Naive thymus-derived CD4-positive, alpha-beta T cell (primary cell): ENCODE measurements around the gene SCRG1. TPM values are rescaled to one million over a fixed set of nuclear protein-coding genes. Genes with fewer than 3 reads are reported as not detected.
A peak's percentile ranks its signal among the peaks of the same experiment; 100 is the strongest.

Experiments used
- ATAC-seq: fragments of 150-1000 bp; cut with Tn5 transposase; 2 replicates; pipeline ENCODE4 v1.10.0; 2021; ENCODE audit warnings: mild to moderate bottlenecking, moderate library complexity
- CTCF ChIA-PET: fragments of 350-600 bp; sonication (Branson Sonifier 250); formaldehyde crosslinking; loops from one replicate; lab custom pipeline; 2021; ENCODE audit warnings: antibody characterized with exemption; lab: Charles Lee
- POLR2A ChIA-PET: fragments of 350-600 bp; sonication (Branson Sonifier 250); formaldehyde crosslinking; loops from one replicate; lab custom pipeline; 2021; ENCODE audit warnings: antibody characterized with exemption, inconsistent platforms; lab: Charles Lee
- DNase-seq, 9 donors: peaks; one replicate each; pipeline versions ENCODE4 v3.0.0 to v3.0.0-alpha.2; 2020 to 2022; ENCODE audit warnings: mixed read lengths in 1 of 9
- H3K27ac ChIP-seq: one replicate; pipeline ENCODE4 v1.7.0; 2013; ENCODE audit warnings: mild to moderate bottlenecking, low read depth, low read length, moderate library complexity
- H3K27me3 ChIP-seq, 2 donors: one replicate each; pipeline ENCODE4 v1.7.0; 2013; ENCODE audit warnings: low read length in 2 of 2, mild to moderate bottlenecking in 2 of 2, moderate library complexity in 2 of 2; ENCODE audit not compliant: control insufficient read depth in 2 of 2, insufficient read depth in 2 of 2
- H3K36me3 ChIP-seq, 3 experiments: 1 replicate in 2 of 3; 2 replicates in 1 of 3; pipeline ENCODE4 v1.7.0; 2013; ENCODE audit warnings: low read length in 3 of 3, mild to moderate bottlenecking in 3 of 3, moderate library complexity in 1 of 3; ENCODE audit not compliant: insufficient read depth in 3 of 3, control insufficient read depth in 2 of 3
- H3K4me1 ChIP-seq, 2 donors: one replicate each; pipeline ENCODE4 v1.7.0; 2013; ENCODE audit warnings: low read length in 2 of 2, mild to moderate bottlenecking in 2 of 2, moderate library complexity in 1 of 2; ENCODE audit not compliant: control insufficient read depth in 2 of 2, insufficient read depth in 2 of 2
- H3K4me3 ChIP-seq: 2 replicates; pipeline ENCODE4 v1.7.0; 2013; ENCODE audit warnings: mild to moderate bottlenecking, low read length
- H3K9me3 ChIP-seq, 3 experiments: 1 replicate in 2 of 3; 2 replicates in 1 of 3; pipeline ENCODE4 v1.7.0; 2013; ENCODE audit warnings: low read length in 3 of 3; ENCODE audit not compliant: control insufficient read depth in 2 of 3
- H3K27ac Mint-ChIP-seq, 9 donors: one replicate each; pipeline ENCODE4 v1.8.0; 2020 to 2022; ENCODE audit warnings: mixed read lengths in 9 of 9, mild to moderate bottlenecking in 8 of 9, moderate library complexity in 5 of 9, inconsistent platforms in 2 of 9
- H3K27me3 Mint-ChIP-seq, 5 donors: one replicate each; pipeline ENCODE4 v1.8.0; 2021 to 2022; ENCODE audit warnings: mixed read lengths in 5 of 5, mild to moderate bottlenecking in 1 of 5
- H3K36me3 Mint-ChIP-seq, 5 donors: one replicate each; pipeline ENCODE4 v1.8.0; 2020 to 2022; ENCODE audit warnings: mixed read lengths in 5 of 5, mild to moderate bottlenecking in 3 of 5, inconsistent platforms in 1 of 5
- H3K4me1 Mint-ChIP-seq, 7 donors: one replicate each; pipeline ENCODE4 v1.8.0; 2020 to 2022; ENCODE audit warnings: mixed read lengths in 7 of 7, mild to moderate bottlenecking in 3 of 7, inconsistent platforms in 1 of 7
- H3K4me3 Mint-ChIP-seq, 10 donors: one replicate each; pipeline ENCODE4 v1.8.0; 2020 to 2022; ENCODE audit warnings: mild to moderate bottlenecking in 10 of 10, mixed read lengths in 10 of 10, moderate library complexity in 6 of 10, inconsistent platforms in 2 of 10
- H3K9me3 Mint-ChIP-seq, 11 donors: one replicate each; pipeline ENCODE4 v1.8.0; 2020 to 2022; ENCODE audit warnings: mixed read lengths in 11 of 11, mild to moderate bottlenecking in 4 of 11, inconsistent platforms in 1 of 11, moderate library complexity in 1 of 11
- intact Hi-C, 2 donors: fragments of 100-400 bp; cut with micrococcal nuclease; formaldehyde crosslinking; loops; one replicate each; pipeline ENCODE4 v1.15.1; 2023
- polyA plus RNA-seq, 2 donors: library from polyadenylated mRNA; unstranded; fragments of 300-500 nt; fragmentation: Illumina TruSeq; gene quantifications; one replicate each; pipeline ENCODE4 v1.2.3, GENCODE V29; 2021
- total RNA-seq, 6 experiments: library from RNA in 5 of 6; stranded (reverse) in 5 of 6; gene quantifications; 1 replicate in 5 of 6; 2 replicates in 1 of 6; pipeline ENCODE4 v1.2.3 and lab custom pipeline; 2021 to 2026

SCRG1 gene
- total and polyA plus RNA-seq, 7 experiments from 2014 or later, result not detected

GRCh38 chr4:173365359-173365996, 33.4 kb downstream of the SCRG1 start:
- no peak for DNase-seq
- no peak overlapping the region for H3K4me3 ChIP-seq
- CTCF ChIA-PET, result no interaction called here
- H3K4me1 Mint-ChIP-seq, result peaks cover 7 to 39% (median 14%) of the 10 kb centered on the region in 7 donors
- ATAC-seq, result no peak
- intact Hi-C loops, result no loop called here
- H3K9me3 Mint-ChIP-seq, result no peaks in the 10 kb centered on the region
- peaks cover 0 to 17% (median 0%) of the 10 kb centered on the region in 5 donors for H3K36me3 Mint-ChIP-seq
- peaks cover 0 to 6% (median 0%) of the 10 kb centered on the region in 5 donors for H3K27me3 Mint-ChIP-seq
- H3K36me3 ChIP-seq, result peaks cover 0 to 3% (median 0%) of the 10 kb centered on the region in 3 experiments
- peak overlapping the region in 1 of 10 donors; percentile 39 for H3K4me3 Mint-ChIP-seq
- H3K4me1 ChIP-seq, result peaks cover 0 to 15% of the 10 kb centered on the region in 2 donors
- H3K27ac Mint-ChIP-seq, result peak overlapping the region in 1 of 9 donors; percentile 67
- POLR2A ChIA-PET, result interaction anchor here (0.6 to 1.2 kb wide), 2 partner anchors 31 to 63 kb away, joined by 3 to 4 read pairs; no protein-coding TSS in a partner anchor
- no peaks in the 10 kb centered on the region for H3K27me3 ChIP-seq
- no peaks in the 10 kb centered on the region for H3K9me3 ChIP-seq
- no peak overlapping the region for H3K27ac ChIP-seq

- intact Hi-C loops, result no loop called here
- Histone ChIP-seq H3K36me3 (peaks cover 0 to 3% (median 0%) of the 10 kb centered on the region in 3 experiments), H3K27me3 (no peaks in the 10 kb centered on the region), H3K9me3 (no peaks in the 10 kb centered on the region), H3K27ac (no peak overlapping the region), H3K4me3 (no peak overlapping the region), H3K4me1 (peaks cover 0 to 7% of the 10 kb centered on the region in 2 donors)
- ATAC-seq (no peak), DNase-seq (no peak)
- Mint-ChIP-seq H3K9me3 (peaks cover 0 to 2% (median 0%) of the 10 kb centered on the region in 11 donors), H3K4me1 (peaks cover 0 to 34% (median 7%) of the 10 kb centered on the region in 7 donors), H3K27ac (no peak overlapping the region), H3K27me3 (peaks cover 0 to 8% (median 6%) of the 10 kb centered on the region in 5 donors), H3K36me3 (peaks cover 0 to 19% (median 0%) of the 10 kb centered on the region in 5 donors), H3K4me3 (no peak overlapping the region)
- CTCF ChIA-PET, result interaction anchor here (0.6 kb wide), 1 partner anchor 335 kb away, joined by 3 read pairs; no protein-coding TSS in a partner anchor
- POLR2A ChIA-PET, result no interaction called here
These were observed 36.2 kb downstream of the SCRG1 start for GRCh38 chr4:173362666-173363065.

- H3K4me1 Mint-ChIP-seq, result peaks cover 0 to 17% (median 6%) of the 10 kb centered on the region in 7 donors
- Histone ChIP-seq H3K36me3 (no peaks in the 10 kb centered on the region), H3K27me3 (no peaks in the 10 kb centered on the region), H3K27ac (no peak overlapping the region), H3K4me1 (no peaks in the 10 kb centered on the region), H3K4me3 (no peak overlapping the region), H3K9me3 (no peaks in the 10 kb centered on the region)
- ATAC-seq, result no peak
- ChIA-PET POLR2A (interaction anchor here (1.0 kb wide), 1 partner anchor 27 kb away, joined by 4 read pairs; the partner anchor contains the start of gene HMGB2), CTCF (interaction anchor here (0.7 kb wide), 1 partner anchor 60 kb away, joined by 3 read pairs; no protein-coding TSS in a partner anchor)
- intact Hi-C loops, result loop anchor here (1.0 kb wide), 2 partner anchors 41 to 347 kb away; no protein-coding TSS in a partner anchor
- H3K27ac Mint-ChIP-seq, result no peak overlapping the region
- no peak overlapping the region for H3K4me3 Mint-ChIP-seq
- H3K27me3 Mint-ChIP-seq, result peaks cover 0 to 8% (median 6%) of the 10 kb centered on the region in 5 donors
- H3K9me3 Mint-ChIP-seq, result peaks cover 0 to 2% (median 0%) of the 10 kb centered on the region in 11 donors
- H3K36me3 Mint-ChIP-seq, result peaks cover 0 to 15% (median 0%) of the 10 kb centered on the region in 5 donors
- DNase-seq, result no peak
These were observed 38.2 kb downstream of the SCRG1 start for GRCh38 chr4:173360587-173361221.

- Mint-ChIP-seq H3K36me3 (peaks cover 0 to 4% (median 0%) of the 10 kb centered on the region in 5 donors), H3K4me3 (no peak overlapping the region), H3K27ac (no peak overlapping the region), H3K4me1 (peaks cover 0 to 9% (median 0%) of the 10 kb centered on the region in 7 donors), H3K27me3 (peaks cover 0 to 18% (median 7%) of the 10 kb centered on the region in 5 donors), H3K9me3 (peaks cover 0 to 2% (median 0%) of the 10 kb centered on the region in 11 donors)
- Histone ChIP-seq H3K36me3 (no peaks in the 10 kb centered on the region), H3K4me3 (no peak overlapping the region), H3K27me3 (no peaks in the 10 kb centered on the region), H3K9me3 (no peaks in the 10 kb centered on the region), H3K4me1 (no peaks in the 10 kb centered on the region), H3K27ac (no peak overlapping the region)
- ATAC-seq (no peak), DNase-seq (no peak)
- ChIA-PET POLR2A (no interaction called here), CTCF (no interaction called here)
- intact Hi-C loops, result no loop called here
These were observed 41.0 kb downstream of the SCRG1 start for GRCh38 chr4:173357939-173358338.

GRCh38 chr4:173347467-173347866, 51.4 kb downstream of the SCRG1 start:
- H3K27me3 Mint-ChIP-seq, result peaks cover 4 to 40% (median 8%) of the 10 kb centered on the region in 5 donors

GRCh38 chr4:173346074-173346473, 52.8 kb downstream of the SCRG1 start:
- peaks cover 4 to 41% (median 8%) of the 10 kb centered on the region in 5 donors for H3K27me3 Mint-ChIP-seq
- no peak for ATAC-seq
- intact Hi-C loops, result no loop called here
- ChIA-PET POLR2A (interaction anchor here (1.9 kb wide), 1 partner anchor 11 kb away, joined by 8 read pairs; the partner anchor contains the start of gene HMGB2), CTCF (no interaction called here)
- no peaks in the 10 kb centered on the region for H3K27me3 ChIP-seq
- H3K9me3 Mint-ChIP-seq, result peaks cover 0 to 2% (median 0%) of the 10 kb centered on the region in 11 donors
- no peak overlapping the region for H3K27ac ChIP-seq
- no peaks in the 10 kb centered on the region for H3K4me1 ChIP-seq
- H3K4me3 ChIP-seq, result no peak overlapping the region
- H3K36me3 ChIP-seq, result no peaks in the 10 kb centered on the region
- no peak overlapping the region for H3K27ac Mint-ChIP-seq
- peaks cover 0 to 8% (median 0%) of the 10 kb centered on the region in 5 donors for H3K36me3 Mint-ChIP-seq
- H3K4me1 Mint-ChIP-seq, result peaks cover 0 to 4% (median 0%) of the 10 kb centered on the region in 7 donors
- no peak for DNase-seq
- H3K9me3 ChIP-seq, result no peaks in the 10 kb centered on the region
- H3K4me3 Mint-ChIP-seq, result no peak overlapping the region

More at GRCh38 chr4:173347467-173347866, 51.4 kb downstream of the SCRG1 start:
- Histone ChIP-seq H3K36me3 (no peaks in the 10 kb centered on the region), H3K4me1 (no peaks in the 10 kb centered on the region), H3K9me3 (no peaks in the 10 kb centered on the region), H3K4me3 (no peak overlapping the region), H3K27ac (no peak overlapping the region), H3K27me3 (no peaks in the 10 kb centered on the region)
- peaks cover 0 to 8% (median 0%) of the 10 kb centered on the region in 5 donors for H3K36me3 Mint-ChIP-seq
- no peak for ATAC-seq
- H3K4me3 Mint-ChIP-seq, result no peak overlapping the region
- intact Hi-C loops, result no loop called here
- no peak overlapping the region for H3K27ac Mint-ChIP-seq
- DNase-seq, result no peak
- peaks cover 0 to 4% (median 0%) of the 10 kb centered on the region in 7 donors for H3K4me1 Mint-ChIP-seq
- ChIA-PET POLR2A (no interaction called here), CTCF (no interaction called here)
- H3K9me3 Mint-ChIP-seq, result peaks cover 0 to 2% (median 0%) of the 10 kb centered on the region in 11 donors
